ENCODE results near the gene ANO8. TPM values are rescaled to one million over a fixed set of nuclear protein-coding genes. Genes with fewer than 3 reads are reported as not detected.

Gene ANO8
- total and polyA plus RNA-seq, 2 of the 13 experiments (the other 11 are each of a cell fraction or from before 2014, with no cell fraction given), result 1.8 to 3.5 TPM

DNA sequence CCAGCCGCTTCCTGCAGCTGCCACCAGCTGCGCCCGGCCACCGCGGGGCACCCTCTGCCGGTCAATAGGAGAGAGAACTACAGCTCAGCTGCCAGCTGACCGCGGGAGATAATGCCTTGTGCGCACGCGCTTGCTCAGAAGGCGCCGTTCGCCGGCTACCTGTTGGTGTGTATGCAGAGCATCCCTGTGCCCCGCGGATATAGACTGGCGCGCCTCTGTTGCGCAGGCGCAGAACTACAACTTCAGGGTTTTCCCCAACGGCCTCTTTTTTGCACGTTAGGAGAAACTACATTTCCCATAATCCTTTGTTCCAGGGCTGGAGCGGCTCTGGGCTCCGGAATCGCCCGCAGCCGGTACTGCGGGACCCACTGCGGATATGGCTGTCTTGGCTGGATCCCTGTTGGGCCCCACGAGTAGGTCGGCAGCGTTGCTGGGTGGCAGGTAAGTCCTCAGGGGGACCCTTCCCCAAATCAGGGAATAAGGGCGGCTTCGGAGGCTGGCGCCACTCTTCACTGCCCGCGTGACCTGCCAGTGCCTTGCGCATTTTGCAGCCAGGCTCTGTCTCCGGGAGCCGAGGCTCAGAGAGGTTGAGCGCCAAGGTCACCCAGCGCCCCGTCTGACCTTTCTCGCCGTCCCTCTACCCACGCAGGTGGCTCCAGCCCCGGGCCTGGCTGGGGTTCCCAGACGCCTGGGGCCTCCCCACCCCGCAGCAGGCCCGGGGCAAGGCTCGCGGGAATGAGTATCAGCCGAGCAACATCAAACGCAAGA lies 29.0 kb downstream of the ANO8 start, which contains the start of gene MRPL34 (continued):
- TF ChIP-seq ZNF383 (CRISPR knock-in tag; IDR thresholded peaks at IDR 0.05; ENCODE audit: borderline replicate concordance), result no peak
- TF ChIP-seq GLI4 (CRISPR knock-in tag; IDR thresholded peaks at IDR 0.05; ENCODE audit: borderline replicate concordance), result no peak; the same call in 1 of the 2 replicates
- peak; percentile 46 for TF ChIP-seq E2F1 (CRISPR knock-in tag; IDR thresholded peaks at IDR 0.05)
- no peak for TF ChIP-seq ELK4 (CRISPR knock-in tag; IDR thresholded peaks at IDR 0.05; ENCODE audit: borderline replicate concordance)
- TF ChIP-seq FLYWCH1 (CRISPR knock-in tag; IDR thresholded peaks at IDR 0.05), result no peak
- TF ChIP-seq ZNF317 (CRISPR knock-in tag; IDR thresholded peaks at IDR 0.05), result peak; percentile 13; the same call in 1 of the 2 replicates
- peak; percentile 73; the same call in 1 of the 2 replicates for TF ChIP-seq ZNF367 (CRISPR knock-in tag; IDR thresholded peaks at IDR 0.05; ENCODE audit: borderline replicate concordance)
- no peak for TF ChIP-seq ZNF644 (CRISPR knock-in tag; IDR thresholded peaks at IDR 0.05; ENCODE audit: low read depth)
- TF ChIP-seq SMAD3 (CRISPR knock-in tag; IDR thresholded peaks at IDR 0.05), result no peak; the same call in 1 of the 2 replicates
- no peak for TF ChIP-seq ZNF724P (CRISPR knock-in tag; IDR thresholded peaks at IDR 0.05; ENCODE audit: borderline replicate concordance)
- TF ChIP-seq MTA3 (CRISPR knock-in tag; IDR thresholded peaks at IDR 0.05), result no peak
- peak; percentile 49; the same call in 1 of the 2 replicates for TF ChIP-seq ATF2 (CRISPR knock-in tag; IDR thresholded peaks at IDR 0.05)
- 0 out of 2 replicates have a peak, but pooled peaks have one; percentile 22 for TF ChIP-seq ZNF619 (CRISPR knock-in tag; IDR thresholded peaks at IDR 0.05)
- TF ChIP-seq GATA4 (IDR thresholded peaks at IDR 0.05; ENCODE audit: borderline replicate concordance, low read depth), result no peak
- peak; percentile 80 for TF ChIP-seq AGO2 (optimal IDR thresholded peaks at IDR 0.05; ENCODE audit: low read depth, low read length)
- peak; percentile 91 for TF ChIP-seq HDAC2 (CRISPR knock-in tag; IDR thresholded peaks at IDR 0.05)
- no peak for TF ChIP-seq ZNF788 (CRISPR knock-in tag; IDR thresholded peaks at IDR 0.05; ENCODE audit: borderline replicate concordance)
- TF ChIP-seq THAP8 (CRISPR knock-in tag; IDR thresholded peaks at IDR 0.05; ENCODE audit: borderline replicate concordance), result no peak
- no peak; the same call in 1 of the 2 replicates for TF ChIP-seq NAIF1 (CRISPR knock-in tag; IDR thresholded peaks at IDR 0.05; ENCODE audit: borderline replicate concordance)
- TF ChIP-seq, protein P1, sequence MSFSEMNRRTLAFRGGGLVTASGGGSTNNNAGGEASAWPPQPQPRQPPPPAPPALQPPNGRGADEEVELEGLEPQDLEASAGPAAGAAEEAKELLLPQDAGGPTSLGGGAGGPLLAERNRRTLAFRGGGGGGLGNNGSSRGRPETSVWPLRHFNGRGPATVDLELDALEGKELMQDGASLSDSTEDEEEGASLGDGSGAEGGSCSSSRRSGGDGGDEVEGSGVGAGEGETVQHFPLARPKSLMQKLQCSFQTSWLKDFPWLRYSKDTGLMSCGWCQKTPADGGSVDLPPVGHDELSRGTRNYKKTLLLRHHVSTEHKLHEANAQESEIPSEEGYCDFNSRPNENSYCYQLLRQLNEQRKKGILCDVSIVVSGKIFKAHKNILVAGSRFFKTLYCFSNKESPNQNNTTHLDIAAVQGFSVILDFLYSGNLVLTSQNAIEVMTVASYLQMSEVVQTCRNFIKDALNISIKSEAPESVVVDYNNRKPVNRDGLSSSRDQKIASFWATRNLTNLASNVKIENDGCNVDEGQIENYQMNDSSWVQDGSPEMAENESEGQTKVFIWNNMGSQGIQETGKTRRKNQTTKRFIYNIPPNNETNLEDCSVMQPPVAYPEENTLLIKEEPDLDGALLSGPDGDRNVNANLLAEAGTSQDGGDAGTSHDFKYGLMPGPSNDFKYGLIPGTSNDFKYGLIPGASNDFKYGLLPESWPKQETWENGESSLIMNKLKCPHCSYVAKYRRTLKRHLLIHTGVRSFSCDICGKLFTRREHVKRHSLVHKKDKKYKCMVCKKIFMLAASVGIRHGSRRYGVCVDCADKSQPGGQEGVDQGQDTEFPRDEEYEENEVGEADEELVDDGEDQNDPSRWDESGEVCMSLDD (CRISPR knock-in tag; IDR thresholded peaks at IDR 0.05; ENCODE audit: borderline replicate concordance), result 0 out of 2 replicates have a peak, but pooled peaks have one; percentile 40
- peak; percentile 37; the same call in 1 of the 2 replicates for TF ChIP-seq MTF1 (CRISPR knock-in tag; IDR thresholded peaks at IDR 0.05)
- TF ChIP-seq MTA1 (CRISPR knock-in tag; IDR thresholded peaks at IDR 0.05; ENCODE audit: borderline replicate concordance), result 0 out of 2 replicates have a peak, but pooled peaks have one; percentile 41
